HepG2 (cell line): Measurements from ENCODE around the gene TUBB4B. TPM values are rescaled to one million over a fixed set of nuclear protein-coding genes. Genes with fewer than 3 reads are reported as not detected.

Source experiments
- AKAP8 ChIP-seq: sonication (generic); formaldehyde crosslinking; IDR thresholded peaks from 2 replicates; pipeline ENCODE4 v1.5.1; 2020; ENCODE audit warnings: mild to moderate bottlenecking, missing genetic modification reagents
- ESRRA ChIP-seq: sonication (generic); formaldehyde crosslinking; IDR thresholded peaks from 2 replicates; pipeline ENCODE4 v1.5.1; 2020; ENCODE audit warnings: mild to moderate bottlenecking, low read depth, missing genetic modification reagents
- FOXA1 ChIP-seq, 2 experiments: fragments of 450-650 bp in 1 of 2; sonication (generic) in 1 of 2; formaldehyde crosslinking in 1 of 2; IDR thresholded peaks; 2 replicates each; pipeline versions ENCODE4 v1.4.0 to v1.6.1; 2016 to 2020; ENCODE audit warnings: missing genetic modification reagents in 1 of 2
- HDAC1 ChIP-seq: sonication (generic); formaldehyde crosslinking; IDR thresholded peaks from 2 replicates; pipeline ENCODE4 v1.5.1; 2020; ENCODE audit warnings: mild to moderate bottlenecking, missing genetic modification reagents
- KLF12 ChIP-seq: sonication (generic); formaldehyde crosslinking; IDR thresholded peaks from 2 replicates; pipeline ENCODE4 v1.4.0; 2020; ENCODE audit warnings: missing genetic modification reagents, borderline replicate concordance
- NCOR1 ChIP-seq: fragments of 200-600 bp; sonication (generic); IDR thresholded peaks from 2 replicates; pipeline ENCODE4 v1.7.0; 2017; ENCODE audit warnings: antibody characterized with exemption, low read length, borderline replicate concordance
- THYN1 ChIP-seq: sonication (generic); formaldehyde crosslinking; IDR thresholded peaks from 2 replicates; pipeline ENCODE4 v1.8.1; 2023; ENCODE audit warnings: low read depth, mild to moderate bottlenecking, moderate library complexity, missing genetic modification reagents, borderline replicate concordance
- ZNF230 ChIP-seq: sonication (generic); formaldehyde crosslinking; IDR thresholded peaks from 2 replicates; pipeline ENCODE4 v1.4.0; 2020; ENCODE audit warnings: mild to moderate bottlenecking, missing genetic modification reagents
- ZNF292 ChIP-seq: sonication (generic); formaldehyde crosslinking; IDR thresholded peaks from 2 replicates; pipeline ENCODE4 v1.8.1; 2022; ENCODE audit warnings: mild to moderate bottlenecking, low read depth, missing genetic modification reagents, borderline replicate concordance
- ZNF44 ChIP-seq: sonication (generic); formaldehyde crosslinking; IDR thresholded peaks from 2 replicates; pipeline ENCODE4 v1.5.1; 2020; ENCODE audit warnings: mild to moderate bottlenecking, missing genetic modification reagents
- ZNF772 ChIP-seq: sonication (generic); formaldehyde crosslinking; IDR thresholded peaks from 2 replicates; pipeline ENCODE4 v1.5.0; 2020; ENCODE audit warnings: mild to moderate bottlenecking, missing genetic modification reagents
- polyA plus RNA-seq, 8 experiments: library from polyadenylated mRNA; depleted of rRNA in 3 of 8; stranded (reverse) in 7 of 8; unstranded in 1 of 8; fragments of >200 nt; fragmentation: Illumina TruSeq in 4 of 8; extraction: Trizol in 4 of 8; gene quantifications; 2 replicates each; pipeline versions ENCODE4 v1.2.1 to v1.2.3, GENCODE V29; 2011 to 2016; ENCODE audit warnings: low read depth in 4 of 8, missing spikeins in 1 of 8, mixed read lengths in 1 of 8; ENCODE audit not compliant: insufficient read depth in 1 of 8
- total RNA-seq, 5 experiments: library from RNA; depleted of rRNA; stranded (reverse); fragments of >200 nt; fragmentation: Illumina TruSeq; extraction: Trizol; gene quantifications; 2 replicates each; pipeline ENCODE4 v1.2.3, GENCODE V29; 2016; ENCODE audit warnings: low read depth in 1 of 5
- TF ChIP-seq, protein P1 (sequence below): sonication (generic); formaldehyde crosslinking; IDR thresholded peaks from 2 replicates; pipeline ENCODE4; 2020; ENCODE audit warnings: missing genetic modification reagents, mild to moderate bottlenecking, borderline replicate concordance
- TF ChIP-seq, protein P2 (sequence below): IDR thresholded peaks from 2 replicates; pipeline ENCODE4 v1.6.1; 2016; ENCODE audit warnings: mild to moderate bottlenecking
- TF ChIP-seq, protein P3 (sequence below), 2 experiments: fragments of 450-650 bp in 1 of 2; sonication (generic) in 1 of 2; formaldehyde crosslinking in 1 of 2; IDR thresholded peaks; 2 replicates each; pipeline versions ENCODE4 v1.6.1 to v1.8.0; 2016 to 2022; ENCODE audit warnings: antibody characterized with exemption in 1 of 2, mild to moderate bottlenecking in 1 of 2, missing genetic modification reagents in 1 of 2

Gene TUBB4B
- total and polyA plus RNA-seq, 2 of the 13 experiments (the other 11 are each of a cell fraction or from before 2014, with no cell fraction given): 182 to 412 TPM

DNA sequence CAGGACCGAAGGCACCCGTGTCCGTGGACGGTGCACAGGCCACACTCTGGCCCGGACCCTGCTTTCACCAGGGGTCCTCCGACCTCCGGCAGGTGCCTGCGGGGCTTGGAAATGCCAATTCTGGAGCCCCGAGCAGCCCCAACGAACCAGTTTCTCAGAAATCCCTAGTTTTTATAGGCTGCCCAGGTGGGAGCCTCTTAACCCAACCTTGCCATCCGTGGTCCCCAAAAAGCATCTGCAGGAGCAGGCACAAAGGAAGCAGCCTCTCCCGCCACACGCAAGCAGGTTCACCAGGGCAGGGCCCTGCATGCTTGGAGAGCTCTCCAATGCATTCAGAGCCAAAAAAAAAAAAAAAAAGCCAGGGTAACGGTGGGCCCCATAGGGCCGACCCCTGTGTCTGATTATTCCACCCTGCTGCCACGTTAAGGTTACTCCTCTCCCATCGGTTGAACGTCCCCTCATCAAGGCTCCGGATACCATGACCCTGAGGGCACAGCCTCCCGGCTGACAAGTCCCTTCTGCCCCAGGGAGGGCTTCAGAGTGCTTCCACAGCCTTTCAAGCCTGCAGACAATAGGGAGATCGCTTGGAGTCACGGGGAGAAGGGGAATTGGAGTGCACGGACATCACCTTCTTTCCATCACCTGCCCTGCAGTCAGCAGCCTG lies 39.8 kb upstream of the TUBB4B start (continued):
- TF ChIP-seq, protein P1, sequence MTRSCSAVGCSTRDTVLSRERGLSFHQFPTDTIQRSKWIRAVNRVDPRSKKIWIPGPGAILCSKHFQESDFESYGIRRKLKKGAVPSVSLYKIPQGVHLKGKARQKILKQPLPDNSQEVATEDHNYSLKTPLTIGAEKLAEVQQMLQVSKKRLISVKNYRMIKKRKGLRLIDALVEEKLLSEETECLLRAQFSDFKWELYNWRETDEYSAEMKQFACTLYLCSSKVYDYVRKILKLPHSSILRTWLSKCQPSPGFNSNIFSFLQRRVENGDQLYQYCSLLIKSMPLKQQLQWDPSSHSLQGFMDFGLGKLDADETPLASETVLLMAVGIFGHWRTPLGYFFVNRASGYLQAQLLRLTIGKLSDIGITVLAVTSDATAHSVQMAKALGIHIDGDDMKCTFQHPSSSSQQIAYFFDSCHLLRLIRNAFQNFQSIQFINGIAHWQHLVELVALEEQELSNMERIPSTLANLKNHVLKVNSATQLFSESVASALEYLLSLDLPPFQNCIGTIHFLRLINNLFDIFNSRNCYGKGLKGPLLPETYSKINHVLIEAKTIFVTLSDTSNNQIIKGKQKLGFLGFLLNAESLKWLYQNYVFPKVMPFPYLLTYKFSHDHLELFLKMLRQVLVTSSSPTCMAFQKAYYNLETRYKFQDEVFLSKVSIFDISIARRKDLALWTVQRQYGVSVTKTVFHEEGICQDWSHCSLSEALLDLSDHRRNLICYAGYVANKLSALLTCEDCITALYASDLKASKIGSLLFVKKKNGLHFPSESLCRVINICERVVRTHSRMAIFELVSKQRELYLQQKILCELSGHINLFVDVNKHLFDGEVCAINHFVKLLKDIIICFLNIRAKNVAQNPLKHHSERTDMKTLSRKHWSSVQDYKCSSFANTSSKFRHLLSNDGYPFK (CRISPR knock-in tag): peak; percentile 80
- peak; percentile 21; the same call in 1 of the 2 replicates for TF ChIP-seq NCOR1
- 0 out of 2 replicates have a peak, but pooled peaks have one; percentile 28 for TF ChIP-seq ZNF230
- TF ChIP-seq ZNF772: 0 out of 2 replicates have a peak, but pooled peaks have one; percentile 59
- TF ChIP-seq KLF12 (CRISPR knock-in tag): no peak
- TF ChIP-seq THYN1 (CRISPR knock-in tag): 0 out of 2 replicates have a peak, but pooled peaks have one; percentile 0
- TF ChIP-seq, protein P2, sequence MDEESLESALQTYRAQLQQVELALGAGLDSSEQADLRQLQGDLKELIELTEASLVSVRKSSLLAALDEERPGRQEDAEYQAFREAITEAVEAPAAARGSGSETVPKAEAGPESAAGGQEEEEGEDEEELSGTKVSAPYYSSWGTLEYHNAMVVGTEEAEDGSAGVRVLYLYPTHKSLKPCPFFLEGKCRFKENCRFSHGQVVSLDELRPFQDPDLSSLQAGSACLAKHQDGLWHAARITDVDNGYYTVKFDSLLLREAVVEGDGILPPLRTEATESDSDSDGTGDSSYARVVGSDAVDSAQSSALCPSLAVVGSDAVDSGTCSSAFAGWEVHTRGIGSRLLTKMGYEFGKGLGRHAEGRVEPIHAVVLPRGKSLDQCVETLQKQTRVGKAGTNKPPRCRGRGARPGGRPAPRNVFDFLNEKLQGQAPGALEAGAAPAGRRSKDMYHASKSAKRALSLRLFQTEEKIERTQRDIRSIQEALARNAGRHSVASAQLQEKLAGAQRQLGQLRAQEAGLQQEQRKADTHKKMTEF: peak; percentile 63; the same call in 1 of the 2 replicates
- TF ChIP-seq, protein P3, sequence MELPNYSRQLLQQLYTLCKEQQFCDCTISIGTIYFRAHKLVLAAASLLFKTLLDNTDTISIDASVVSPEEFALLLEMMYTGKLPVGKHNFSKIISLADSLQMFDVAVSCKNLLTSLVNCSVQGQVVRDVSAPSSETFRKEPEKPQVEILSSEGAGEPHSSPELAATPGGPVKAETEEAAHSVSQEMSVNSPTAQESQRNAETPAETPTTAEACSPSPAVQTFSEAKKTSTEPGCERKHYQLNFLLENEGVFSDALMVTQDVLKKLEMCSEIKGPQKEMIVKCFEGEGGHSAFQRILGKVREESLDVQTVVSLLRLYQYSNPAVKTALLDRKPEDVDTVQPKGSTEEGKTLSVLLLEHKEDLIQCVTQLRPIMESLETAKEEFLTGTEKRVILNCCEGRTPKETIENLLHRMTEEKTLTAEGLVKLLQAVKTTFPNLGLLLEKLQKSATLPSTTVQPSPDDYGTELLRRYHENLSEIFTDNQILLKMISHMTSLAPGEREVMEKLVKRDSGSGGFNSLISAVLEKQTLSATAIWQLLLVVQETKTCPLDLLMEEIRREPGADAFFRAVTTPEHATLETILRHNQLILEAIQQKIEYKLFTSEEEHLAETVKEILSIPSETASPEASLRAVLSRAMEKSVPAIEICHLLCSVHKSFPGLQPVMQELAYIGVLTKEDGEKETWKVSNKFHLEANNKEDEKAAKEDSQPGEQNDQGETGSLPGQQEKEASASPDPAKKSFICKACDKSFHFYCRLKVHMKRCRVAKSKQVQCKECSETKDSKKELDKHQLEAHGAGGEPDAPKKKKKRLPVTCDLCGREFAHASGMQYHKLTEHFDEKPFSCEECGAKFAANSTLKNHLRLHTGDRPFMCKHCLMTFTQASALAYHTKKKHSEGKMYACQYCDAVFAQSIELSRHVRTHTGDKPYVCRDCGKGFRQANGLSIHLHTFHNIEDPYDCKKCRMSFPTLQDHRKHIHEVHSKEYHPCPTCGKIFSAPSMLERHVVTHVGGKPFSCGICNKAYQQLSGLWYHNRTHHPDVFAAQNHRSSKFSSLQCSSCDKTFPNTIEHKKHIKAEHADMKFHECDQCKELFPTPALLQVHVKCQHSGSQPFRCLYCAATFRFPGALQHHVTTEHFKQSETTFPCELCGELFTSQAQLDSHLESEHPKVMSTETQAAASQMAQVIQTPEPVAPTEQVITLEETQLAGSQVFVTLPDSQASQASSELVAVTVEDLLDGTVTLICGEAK (IDR thresholded peaks at IDR 0.05): no peak
- TF ChIP-seq, protein P3 (CRISPR knock-in tag; IDR thresholded peaks at IDR 0.05): peak; percentile 25; the same call in 1 of the 2 replicates
- no peak for TF ChIP-seq FOXA1 (IDR thresholded peaks at IDR 0.05)
- TF ChIP-seq FOXA1 (CRISPR knock-in tag; IDR thresholded peaks at IDR 0.05): 0 out of 2 replicates have a peak, but pooled peaks have one; percentile 0
- no peak for TF ChIP-seq ZNF292 (CRISPR knock-in tag)
- 0 out of 2 replicates have a peak, but pooled peaks have one; percentile 36 for TF ChIP-seq ZNF44
- 0 out of 2 replicates have a peak, but pooled peaks have one; percentile 28 for TF ChIP-seq HDAC1
- TF ChIP-seq AKAP8 (CRISPR knock-in tag): peak; percentile 53
- TF ChIP-seq ESRRA (CRISPR knock-in tag): peak; percentile 13; the same call in 1 of the 2 replicates
